ENCODE data around the gene ZFX.

DNA sequence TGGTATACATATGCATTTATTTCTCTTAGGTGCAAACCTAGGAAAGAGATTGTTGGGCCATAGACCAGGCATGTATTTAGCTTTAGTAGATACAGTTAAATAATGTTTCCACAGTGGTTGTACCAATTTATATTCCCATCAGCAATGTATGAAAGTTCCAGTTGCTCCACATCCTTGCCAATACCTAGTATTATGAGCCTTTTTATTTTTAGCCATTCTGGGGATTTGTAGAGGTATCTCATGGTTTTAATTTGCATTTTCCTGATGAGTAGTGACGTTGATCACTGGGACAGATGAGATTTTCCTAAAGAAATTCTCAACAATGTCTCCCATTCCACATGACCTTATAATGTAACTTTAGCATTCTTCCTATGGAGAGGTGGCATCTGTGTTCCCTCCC, 107.5 kb downstream of the ZFX start:
- TF ChIP-seq, protein P1, sequence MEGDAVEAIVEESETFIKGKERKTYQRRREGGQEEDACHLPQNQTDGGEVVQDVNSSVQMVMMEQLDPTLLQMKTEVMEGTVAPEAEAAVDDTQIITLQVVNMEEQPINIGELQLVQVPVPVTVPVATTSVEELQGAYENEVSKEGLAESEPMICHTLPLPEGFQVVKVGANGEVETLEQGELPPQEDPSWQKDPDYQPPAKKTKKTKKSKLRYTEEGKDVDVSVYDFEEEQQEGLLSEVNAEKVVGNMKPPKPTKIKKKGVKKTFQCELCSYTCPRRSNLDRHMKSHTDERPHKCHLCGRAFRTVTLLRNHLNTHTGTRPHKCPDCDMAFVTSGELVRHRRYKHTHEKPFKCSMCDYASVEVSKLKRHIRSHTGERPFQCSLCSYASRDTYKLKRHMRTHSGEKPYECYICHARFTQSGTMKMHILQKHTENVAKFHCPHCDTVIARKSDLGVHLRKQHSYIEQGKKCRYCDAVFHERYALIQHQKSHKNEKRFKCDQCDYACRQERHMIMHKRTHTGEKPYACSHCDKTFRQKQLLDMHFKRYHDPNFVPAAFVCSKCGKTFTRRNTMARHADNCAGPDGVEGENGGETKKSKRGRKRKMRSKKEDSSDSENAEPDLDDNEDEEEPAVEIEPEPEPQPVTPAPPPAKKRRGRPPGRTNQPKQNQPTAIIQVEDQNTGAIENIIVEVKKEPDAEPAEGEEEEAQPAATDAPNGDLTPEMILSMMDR (IDR thresholded peaks at IDR 0.05; ENCODE audit: borderline replicate concordance, extremely low read depth, low read length, poor library complexity, severe bottlenecking): no peak
- no peak for TF ChIP-seq EZH2 (IDR thresholded peaks at IDR 0.05; ENCODE audit: borderline replicate concordance, low read depth, low read length, severe bottlenecking)
